ENCODE results near the gene RXRA. TPM values are rescaled to one million over a fixed set of nuclear protein-coding genes. Genes with fewer than 3 reads are reported as not detected.
A peak's percentile ranks its signal among the peaks of the same experiment; 100 is the strongest.

The RXRA gene
- total RNA-seq, 1 experiment from 2014 or later, result 29.9 TPM

GRCh38 chr9:134442085-134442474 is 115.8 kb downstream of the RXRA start:
- Histone ChIP-seq H3K14ac (ENCODE audit: insufficient read depth, low read length) (peak overlapping the region; percentile 28; the same call in 1 of the 2 replicates), H4K91ac (ENCODE audit: insufficient read length, low read depth, low read length) (no peak overlapping the region), H3K9me3 (ENCODE audit: control insufficient read depth, low read depth, low read length) (no peaks in the 10 kb centered on the region), H2BK12ac (ENCODE audit: insufficient read length, low read depth, low read length) (no peak overlapping the region), H2BK15ac (ENCODE audit: low read depth, low read length) (no peak overlapping the region), H4K8ac (replicated peaks; ENCODE audit: insufficient read length, low read depth, low read length) (no peak overlapping the region), H3K18ac (ENCODE audit: insufficient read length, low read depth, low read length) (no peak overlapping the region), H3K56ac (ENCODE audit: insufficient read length, low read depth, low read length) (no peak overlapping the region), H3K79me2 (ENCODE audit: insufficient read depth, low read length) (no peaks in the 10 kb centered on the region), H3K4me1 (ENCODE audit: insufficient read depth, low read length) (no peaks in the 10 kb centered on the region), H3K79me1 (ENCODE audit: insufficient read depth, low read depth, low read length, poor library complexity, severe bottlenecking) (no peaks in the 10 kb centered on the region), H3K27ac (ENCODE audit: insufficient read length, low read depth, low read length) (no peak overlapping the region), H3T11ph (ENCODE audit: low read length) (no peak overlapping the region), H3K27me3 (ENCODE audit: insufficient read depth, low read length) (no peaks in the 10 kb centered on the region), H2BK20ac (ENCODE audit: low read depth, low read length, poor library complexity, severe bottlenecking) (no peak overlapping the region), H3K9ac (ENCODE audit: extremely low read depth, insufficient read length, low read length) (no peak overlapping the region), H2AFZ (ENCODE audit: low read length) (no peak overlapping the region), H3K4me2 (ENCODE audit: insufficient read depth, insufficient read length, low read length) (no peak overlapping the region), H2BK5ac (ENCODE audit: insufficient read length, low read length) (no peak overlapping the region), H4K5ac (ENCODE audit: insufficient read length, low read depth, low read length) (no peak overlapping the region), H2BK120ac (ENCODE audit: low read depth, low read length, poor library complexity, severe bottlenecking) (no peak overlapping the region), H2AK5ac (ENCODE audit: insufficient read length, low read length) (no peak overlapping the region), H3K4ac (ENCODE audit: low read depth, low read length) (no peak overlapping the region), H4K20me1 (ENCODE audit: control insufficient read depth, insufficient read depth, insufficient read length) (no peaks in the 10 kb centered on the region), H3K23me2 (ENCODE audit: insufficient read length, low read depth, low read length, poor library complexity, severe bottlenecking) (no peaks in the 10 kb centered on the region), H3K23ac (ENCODE audit: insufficient read length, low read depth, low read length) (no peak overlapping the region)
- Mint-ChIP-seq H3K36me3 (ENCODE audit: insufficient read depth in 1 of 3, low read depth in 3 of 3) (no peaks in the 10 kb centered on the region), H3K27me3 (ENCODE audit: low read depth) (peaks cover 10% of the 10 kb centered on the region), H3K9me3 (peaks cover under 1 to 4% of the 10 kb centered on the region in 2 experiments; a peak in 3 of 5 replicates), H3K4me3 (no peak overlapping the region), H3K4me1 (no peaks in the 10 kb centered on the region), H3K27ac (no peak overlapping the region)
- no peak for TF ChIP-seq CTCF (conservative IDR thresholded peaks at IDR 0.05)
- no CpG with 5 or more reads among the region's 12 CpGs for WGBS (ENCODE audit: extremely low coverage, insufficient read length, low lambda C conversion rate)
- DNase-seq, result no peak
